ENCODE measurements around the gene NAV2.

The NAV2 gene

GRCh38 chr11:20066013-20066782, 353.6 kb downstream of the NAV2 start:
- H3K9ac ChIP-seq (ENCODE audit: low read length), result no peak overlapping the region
- no peak overlapping the region for H2BK5ac ChIP-seq (ENCODE audit: low read depth, low read length, poor library complexity)
- H3K14ac ChIP-seq (ENCODE audit: low read length), result no peak overlapping the region
- peaks cover 25 to 45% of the 10 kb centered on the region in 2 experiments for H3K36me3 ChIP-seq (ENCODE audit: control insufficient read depth in 1 of 2, insufficient read depth in 2 of 2, low read length in 2 of 2)
- peaks cover 2% of the 10 kb centered on the region for H3K79me1 ChIP-seq (ENCODE audit: low read length)
- H2BK120ac ChIP-seq (ENCODE audit: insufficient read depth, low read length, poor library complexity), result no peak overlapping the region
- H4K91ac ChIP-seq (ENCODE audit: low read depth, low read length), result no peak overlapping the region
- no peak overlapping the region for H2AFZ ChIP-seq (ENCODE audit: insufficient read depth, low read length, poor library complexity)
- no peaks in the 10 kb centered on the region for H3K79me2 ChIP-seq (ENCODE audit: control insufficient read depth, insufficient read depth, low read length, poor library complexity)
- no peak overlapping the region for H2AK5ac ChIP-seq (ENCODE audit: low read length)
- H2BK12ac ChIP-seq (ENCODE audit: low read length), result no peak overlapping the region
- no CpG with 5 or more reads among the region's 5 CpGs for WGBS (ENCODE audit: extremely low coverage, insufficient coverage, insufficient read length)
- H3K4ac ChIP-seq (ENCODE audit: low read depth, low read length), result no peak overlapping the region
- no peak for DNase-seq
- H3K27me3 ChIP-seq (ENCODE audit: insufficient read depth, low read length), result no peaks in the 10 kb centered on the region
- no peak overlapping the region for H3K18ac ChIP-seq (ENCODE audit: low read length)
- H3K4me3 ChIP-seq (ENCODE audit: low read depth, low read length), result no peak overlapping the region
- no peaks in the 10 kb centered on the region for H3K9me3 ChIP-seq (ENCODE audit: insufficient read depth, low read depth, low read length)
- H4K12ac ChIP-seq (ENCODE audit: low read depth, low read length), result no peak overlapping the region
- H4K8ac ChIP-seq (ENCODE audit: low read depth, low read length), result no peak overlapping the region
- no peak overlapping the region for H3K23ac ChIP-seq (ENCODE audit: low read length)
- H3K4me2 ChIP-seq (ENCODE audit: low read length), result no peak overlapping the region
- H3K27ac ChIP-seq (ENCODE audit: low read depth, low read length), result no peak overlapping the region
- peaks cover 3% of the 10 kb centered on the region in 2 experiments for H3K4me1 ChIP-seq (ENCODE audit: control insufficient read depth in 1 of 2, insufficient read depth in 2 of 2, low read length in 2 of 2)

DNA sequence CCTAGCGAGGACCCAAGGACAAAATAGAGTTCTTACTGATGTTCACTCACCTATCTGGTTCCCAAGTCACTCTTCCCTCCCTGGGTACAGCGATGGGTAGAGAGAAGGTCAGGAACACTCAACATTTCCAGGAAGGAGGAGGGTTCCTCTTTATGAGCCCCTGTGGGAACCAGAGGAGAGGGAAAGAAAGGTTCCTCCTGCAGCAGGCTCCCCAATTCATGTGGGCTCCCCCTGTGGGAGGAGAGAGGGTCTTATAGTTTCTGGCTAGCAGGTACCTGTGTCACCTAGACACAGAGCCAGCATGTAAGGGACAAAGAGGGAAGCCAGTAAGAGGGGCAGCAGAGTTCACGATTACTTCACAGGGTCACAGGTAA, 354.1 kb downstream of the NAV2 start:
- peaks cover 25 to 45% of the 10 kb centered on the region in 2 experiments for H3K36me3 ChIP-seq (ENCODE audit: control insufficient read depth in 1 of 2, insufficient read depth in 2 of 2, low read length in 2 of 2)
- H3K79me2 ChIP-seq (ENCODE audit: control insufficient read depth, insufficient read depth, low read length, poor library complexity), result no peaks in the 10 kb centered on the region
- H4K8ac ChIP-seq (ENCODE audit: low read depth, low read length), result no peak overlapping the region
- no peak overlapping the region for H2AK5ac ChIP-seq (ENCODE audit: low read length)
- no peak overlapping the region for H3K18ac ChIP-seq (ENCODE audit: low read length)
- H2AFZ ChIP-seq (ENCODE audit: insufficient read depth, low read length, poor library complexity), result no peak overlapping the region
- no peak overlapping the region for H4K12ac ChIP-seq (ENCODE audit: low read depth, low read length)
- H3K27me3 ChIP-seq (ENCODE audit: insufficient read depth, low read length), result no peaks in the 10 kb centered on the region
- no peak overlapping the region for H2BK5ac ChIP-seq (ENCODE audit: low read depth, low read length, poor library complexity)
- H3K4me1 ChIP-seq (ENCODE audit: control insufficient read depth in 1 of 2, insufficient read depth in 2 of 2, low read length in 2 of 2), result peaks cover 3% of the 10 kb centered on the region in 2 experiments
- H3K4ac ChIP-seq (ENCODE audit: low read depth, low read length), result no peak overlapping the region
- H3K9ac ChIP-seq (ENCODE audit: low read length), result no peak overlapping the region
- no peak overlapping the region for H3K4me3 ChIP-seq (ENCODE audit: low read depth, low read length)
- no peak for DNase-seq
- peaks cover 2% of the 10 kb centered on the region for H3K79me1 ChIP-seq (ENCODE audit: low read length)
- no peak overlapping the region for H3K4me2 ChIP-seq (ENCODE audit: low read length)
- no CpG with 5 or more reads among the region's 3 CpGs for WGBS (ENCODE audit: extremely low coverage, insufficient coverage, insufficient read length)
- no peak overlapping the region for H2BK120ac ChIP-seq (ENCODE audit: insufficient read depth, low read length, poor library complexity)
- H4K91ac ChIP-seq (ENCODE audit: low read depth, low read length), result no peak overlapping the region
- H3K27ac ChIP-seq (ENCODE audit: low read depth, low read length), result no peak overlapping the region
- no peak overlapping the region for H3K23ac ChIP-seq (ENCODE audit: low read length)
- no peak overlapping the region for H3K14ac ChIP-seq (ENCODE audit: low read length)
- H3K9me3 ChIP-seq (ENCODE audit: insufficient read depth, low read depth, low read length), result no peaks in the 10 kb centered on the region
- H2BK12ac ChIP-seq (ENCODE audit: low read length), result no peak overlapping the region

- no peak for DNase-seq
- no CpG with 5 or more reads among the region's 2 CpGs for WGBS (ENCODE audit: extremely low coverage, insufficient coverage, insufficient read length)
- Histone ChIP-seq H3K79me1 (ENCODE audit: low read length) (peaks cover 2% of the 10 kb centered on the region), H3K4me2 (ENCODE audit: low read length) (no peak overlapping the region), H3K4me3 (ENCODE audit: low read depth, low read length) (no peak overlapping the region), H3K27ac (ENCODE audit: low read depth, low read length) (no peak overlapping the region), H2BK5ac (ENCODE audit: low read depth, low read length, poor library complexity) (no peak overlapping the region), H2AFZ (ENCODE audit: insufficient read depth, low read length, poor library complexity) (no peak overlapping the region), H2AK5ac (ENCODE audit: low read length) (no peak overlapping the region), H3K9ac (ENCODE audit: low read length) (no peak overlapping the region), H3K9me3 (ENCODE audit: insufficient read depth, low read depth, low read length) (no peaks in the 10 kb centered on the region), H3K27me3 (ENCODE audit: insufficient read depth, low read length) (no peaks in the 10 kb centered on the region), H4K12ac (ENCODE audit: low read depth, low read length) (no peak overlapping the region), H2BK12ac (ENCODE audit: low read length) (no peak overlapping the region), H2BK120ac (ENCODE audit: insufficient read depth, low read length, poor library complexity) (no peak overlapping the region), H4K91ac (ENCODE audit: low read depth, low read length) (no peak overlapping the region), H4K8ac (ENCODE audit: low read depth, low read length) (no peak overlapping the region), H3K79me2 (ENCODE audit: control insufficient read depth, insufficient read depth, low read length, poor library complexity) (no peaks in the 10 kb centered on the region), H3K4ac (ENCODE audit: low read depth, low read length) (no peak overlapping the region), H3K14ac (ENCODE audit: low read length) (no peak overlapping the region), H3K4me1 (ENCODE audit: control insufficient read depth in 1 of 2, insufficient read depth in 2 of 2, low read length in 2 of 2) (peaks cover 3% of the 10 kb centered on the region in 2 experiments), H3K36me3 (ENCODE audit: control insufficient read depth in 1 of 2, insufficient read depth in 2 of 2, low read length in 2 of 2) (peaks cover 25 to 40% of the 10 kb centered on the region in 2 experiments), H3K18ac (ENCODE audit: low read length) (no peak overlapping the region), H3K23ac (ENCODE audit: low read length) (no peak overlapping the region)
Observed at GRCh38 chr11:20067665-20068064, 355.0 kb downstream of the NAV2 start.

- H2BK12ac ChIP-seq (ENCODE audit: low read length), result no peak overlapping the region
- peaks cover 2% of the 10 kb centered on the region for H3K79me1 ChIP-seq (ENCODE audit: low read length)
- H4K91ac ChIP-seq (ENCODE audit: low read depth, low read length), result no peak overlapping the region
- no peak overlapping the region for H3K4me3 ChIP-seq (ENCODE audit: low read depth, low read length)
- no peak overlapping the region for H3K4me2 ChIP-seq (ENCODE audit: low read length)
- H3K36me3 ChIP-seq (ENCODE audit: control insufficient read depth in 1 of 2, insufficient read depth in 2 of 2, low read length in 2 of 2), result peaks cover 23 to 39% of the 10 kb centered on the region in 2 experiments
- H3K4ac ChIP-seq (ENCODE audit: low read depth, low read length), result no peak overlapping the region
- H2AK5ac ChIP-seq (ENCODE audit: low read length), result no peak overlapping the region
- no peak overlapping the region for H3K27ac ChIP-seq (ENCODE audit: low read depth, low read length)
- no peak overlapping the region for H3K14ac ChIP-seq (ENCODE audit: low read length)
- no peaks in the 10 kb centered on the region for H3K27me3 ChIP-seq (ENCODE audit: insufficient read depth, low read length)
- no peak overlapping the region for H3K9ac ChIP-seq (ENCODE audit: low read length)
- no peak overlapping the region for H2AFZ ChIP-seq (ENCODE audit: insufficient read depth, low read length, poor library complexity)
- DNase-seq, result no peak
- H3K9me3 ChIP-seq (ENCODE audit: insufficient read depth, low read depth, low read length), result no peaks in the 10 kb centered on the region
- H2BK5ac ChIP-seq (ENCODE audit: low read depth, low read length, poor library complexity), result no peak overlapping the region
- no peaks in the 10 kb centered on the region for H3K79me2 ChIP-seq (ENCODE audit: control insufficient read depth, insufficient read depth, low read length, poor library complexity)
- peaks cover 3% of the 10 kb centered on the region in 2 experiments for H3K4me1 ChIP-seq (ENCODE audit: control insufficient read depth in 1 of 2, insufficient read depth in 2 of 2, low read length in 2 of 2)
- no peak overlapping the region for H3K23ac ChIP-seq (ENCODE audit: low read length)
- no CpG with 5 or more reads among the region's 2 CpGs for WGBS (ENCODE audit: extremely low coverage, insufficient coverage, insufficient read length)
- H4K8ac ChIP-seq (ENCODE audit: low read depth, low read length), result no peak overlapping the region
- H3K18ac ChIP-seq (ENCODE audit: low read length), result no peak overlapping the region
- no peak overlapping the region for H2BK120ac ChIP-seq (ENCODE audit: insufficient read depth, low read length, poor library complexity)
- no peak overlapping the region for H4K12ac ChIP-seq (ENCODE audit: low read depth, low read length)
Observed at GRCh38 chr11:20068691-20069090, 356.1 kb downstream of the NAV2 start.

Measured in trophoblast cell (in vitro differentiated cells and primary cell).